GM04504 (cell line): ENCODE measurements around the gene UFD1.

Source experiments
- DNase-seq: peaks from one replicate; pipeline ENCODE4 v3.0.0-alpha.2; 2012; ENCODE audit warnings: low read depth

UFD1 gene

GRCh38 chr22:19424186-19424500, 54.9 kb downstream of the UFD1 start:
- no peak for DNase-seq

- DNase-seq = no peak
Measured at GRCh38 chr22:19422440-19423301, 56.3 kb downstream of the UFD1 start.

DNA sequence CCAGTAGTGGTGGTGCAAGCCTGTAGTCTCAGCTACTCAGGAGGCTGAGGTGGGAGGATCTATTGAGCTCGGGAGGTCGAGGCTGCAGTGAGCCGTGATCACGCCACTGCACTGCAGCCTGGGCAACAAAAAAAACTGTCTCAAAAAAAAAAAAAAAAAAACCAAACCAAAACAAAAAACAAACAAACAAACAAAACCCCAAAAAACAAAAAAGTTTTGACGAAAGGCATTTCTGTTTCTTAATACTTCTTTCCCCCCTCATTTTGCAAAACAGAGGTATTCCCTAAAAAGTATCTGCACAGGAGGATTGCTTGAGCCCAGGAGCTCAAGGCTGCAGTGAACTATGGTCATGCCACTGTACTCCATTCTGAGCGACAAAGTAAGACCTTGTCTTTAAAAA, 58.7 kb downstream of the UFD1 start:
- DNase-seq = no peak

- no peak for DNase-seq
Measured at GRCh38 chr22:19419464-19420178, 59.4 kb downstream of the UFD1 start.

DNA sequence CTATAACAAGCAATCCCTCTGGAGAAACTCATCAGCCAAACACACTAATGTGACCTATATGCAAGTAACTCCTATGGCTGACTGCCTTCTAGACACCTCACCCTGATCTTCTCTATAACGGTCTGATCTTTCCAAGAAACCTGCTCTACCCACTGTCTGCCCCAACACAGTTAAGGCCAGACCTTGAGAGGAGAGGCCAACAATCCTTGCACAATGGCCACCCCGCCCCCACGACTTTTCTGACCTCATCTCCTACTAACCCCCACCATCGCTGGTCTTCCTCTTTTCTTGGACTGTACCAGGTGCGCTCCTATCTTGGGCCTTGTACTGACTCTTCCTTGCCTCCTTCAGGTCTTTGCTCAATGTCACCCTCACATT, 59.9 kb downstream of the UFD1 start:
- DNase-seq = no peak

GRCh38 chr22:19412923-19413322, 66.1 kb downstream of the UFD1 start:
- no peak for DNase-seq

- DNase-seq = no peak
Measured at GRCh38 chr22:19412478-19412877, 66.5 kb downstream of the UFD1 start.

- no peak for DNase-seq
Measured at GRCh38 chr22:19411690-19412045, 67.3 kb downstream of the UFD1 start.

DNA sequence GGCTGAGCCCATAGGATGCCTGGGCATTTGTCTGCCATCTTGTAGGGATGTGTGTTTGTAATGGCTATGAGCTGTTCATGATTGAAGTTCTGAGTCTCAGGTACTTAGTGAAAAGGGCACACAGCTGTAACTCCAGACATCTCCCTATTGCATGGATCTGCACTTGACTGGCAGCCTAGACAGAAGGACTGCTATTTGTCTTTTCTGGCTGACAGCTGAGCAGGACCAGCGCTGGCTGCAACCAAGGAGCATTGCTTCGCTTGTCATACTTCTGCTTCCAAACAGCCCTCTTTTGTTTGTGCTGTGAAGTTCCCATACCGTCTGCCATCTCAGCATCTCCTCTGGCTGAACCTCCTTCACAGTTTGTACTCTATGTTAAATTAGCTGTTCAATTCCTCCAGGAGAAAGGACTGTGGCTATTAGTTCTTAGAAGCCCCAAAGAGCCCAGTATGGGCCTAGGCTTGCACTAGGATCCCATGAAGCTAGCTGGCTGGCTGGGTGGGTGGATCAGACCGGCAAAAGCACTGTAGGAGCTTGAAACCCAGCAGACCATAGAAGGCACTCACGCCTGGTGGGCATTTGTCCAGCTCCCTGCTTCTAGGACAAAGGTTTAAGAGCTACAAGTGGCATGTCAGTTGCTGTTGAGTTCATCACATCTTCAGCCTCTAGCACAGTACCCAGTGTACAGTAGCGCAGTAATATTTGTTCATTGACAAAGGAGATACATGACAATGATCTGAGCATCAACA, 67.9 kb downstream of the UFD1 start:
- DNase-seq = no peak

DNA sequence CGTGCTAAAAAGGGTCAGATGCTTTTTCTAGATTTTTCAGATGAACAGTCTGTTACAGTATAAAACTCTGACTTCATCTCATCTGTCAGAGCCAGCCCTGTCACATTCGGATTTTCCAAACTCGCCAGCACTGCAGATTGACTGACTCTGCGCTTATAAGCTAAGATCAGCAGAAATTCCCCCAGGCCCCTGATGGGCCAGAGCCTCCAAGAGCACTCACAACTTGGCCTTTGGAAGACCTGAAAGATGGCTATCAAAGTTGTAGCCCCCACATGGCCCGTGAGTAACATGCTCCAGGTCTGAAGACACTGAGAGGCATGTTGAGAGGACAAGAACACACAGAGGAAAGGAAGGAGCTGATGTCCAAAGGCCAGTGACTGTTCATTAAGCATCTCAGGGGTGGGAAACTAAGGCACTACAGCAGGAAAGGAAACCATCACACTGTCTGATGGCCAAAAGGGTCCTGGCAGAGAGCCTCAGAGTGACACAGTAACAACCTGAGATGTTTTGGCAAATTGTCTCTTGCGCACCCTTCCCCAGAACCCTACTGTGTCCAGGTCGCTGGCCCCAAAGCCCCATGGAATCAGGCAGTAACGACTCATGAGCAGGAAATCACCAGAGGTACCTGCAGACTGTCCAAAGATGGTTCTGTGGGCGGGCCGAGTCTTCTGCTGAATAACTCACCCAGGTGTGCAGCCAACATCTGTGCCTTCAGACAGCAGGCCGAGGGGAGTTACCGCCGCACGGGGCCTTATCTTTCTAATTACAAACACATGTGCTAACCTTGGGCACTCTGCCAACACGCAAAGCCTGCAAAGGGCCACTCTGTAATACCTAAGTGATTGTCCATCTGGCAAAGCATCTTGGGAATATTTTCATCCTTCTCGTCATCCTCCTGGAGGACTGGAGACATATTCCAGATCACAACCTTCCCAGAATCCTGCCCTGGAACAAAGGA, 71.1 kb downstream of the UFD1 start:
- no peak for DNase-seq

DNA sequence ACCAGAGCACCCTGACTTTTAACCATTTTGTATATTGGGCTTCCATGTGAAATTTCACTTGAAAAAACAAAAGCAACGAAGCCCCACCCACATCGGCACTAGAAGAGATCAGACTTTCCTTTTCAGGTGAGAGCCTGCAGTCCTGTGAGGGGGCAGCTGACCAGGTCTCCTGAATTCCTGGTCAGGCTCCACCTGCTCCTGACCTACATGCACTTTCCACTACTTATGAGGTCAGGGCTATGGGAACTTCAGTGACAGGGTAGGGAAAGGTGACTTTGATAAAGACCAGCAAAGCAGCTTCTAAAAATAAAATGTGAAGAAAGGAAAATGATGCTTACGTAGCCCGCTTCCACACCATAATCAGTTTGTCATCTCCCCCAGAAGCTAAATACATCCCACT, 72.1 kb downstream of the UFD1 start:
- DNase-seq = no peak

DNA sequence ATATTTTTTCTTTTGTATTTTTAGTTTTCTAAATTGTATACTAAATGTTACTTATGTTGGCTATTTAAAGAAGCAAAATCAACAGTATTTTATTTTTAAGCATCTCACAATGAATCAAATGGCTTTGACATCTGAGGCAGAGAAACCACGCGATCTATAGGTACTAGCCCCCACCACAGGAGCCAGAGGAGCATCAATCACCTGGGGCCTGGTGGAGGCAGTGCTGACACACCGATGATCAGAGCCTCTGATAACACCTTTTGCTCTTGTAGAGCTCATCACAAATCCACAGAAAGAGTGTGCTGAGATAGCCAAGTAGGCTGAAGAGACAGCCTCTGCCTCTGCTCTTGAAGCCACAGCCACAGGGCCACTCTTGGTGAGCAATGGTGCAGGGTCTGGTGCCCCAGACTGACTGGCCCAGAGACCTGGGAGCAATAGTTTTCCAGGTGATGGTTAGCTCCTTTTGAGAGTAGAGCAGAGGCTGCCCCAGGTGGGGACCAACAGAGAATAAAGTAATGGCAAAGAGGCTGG, 72.6 kb downstream of the UFD1 start:
- no peak for DNase-seq

GRCh38 chr22:19405652-19406051, 73.3 kb downstream of the UFD1 start:
- no peak for DNase-seq

DNA sequence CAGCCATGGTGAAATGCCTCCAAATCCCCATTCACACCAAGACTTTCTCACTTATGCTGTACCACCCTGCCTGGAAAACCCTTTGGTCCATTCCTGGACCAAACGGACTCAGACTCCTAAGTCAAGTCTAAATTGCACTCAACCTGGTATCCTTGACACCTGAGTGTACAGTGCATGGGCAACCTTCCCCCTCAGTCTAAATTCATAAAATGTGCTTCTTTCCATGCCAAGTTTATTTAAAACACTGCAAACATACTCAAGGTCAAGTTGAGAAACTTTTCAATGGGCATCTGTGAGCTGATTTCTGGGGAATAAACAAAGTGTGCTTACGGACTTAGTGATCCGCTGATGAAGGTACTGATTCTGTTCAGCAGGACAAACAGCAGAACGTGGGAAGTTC, 73.9 kb downstream of the UFD1 start:
- no peak for DNase-seq

DNA sequence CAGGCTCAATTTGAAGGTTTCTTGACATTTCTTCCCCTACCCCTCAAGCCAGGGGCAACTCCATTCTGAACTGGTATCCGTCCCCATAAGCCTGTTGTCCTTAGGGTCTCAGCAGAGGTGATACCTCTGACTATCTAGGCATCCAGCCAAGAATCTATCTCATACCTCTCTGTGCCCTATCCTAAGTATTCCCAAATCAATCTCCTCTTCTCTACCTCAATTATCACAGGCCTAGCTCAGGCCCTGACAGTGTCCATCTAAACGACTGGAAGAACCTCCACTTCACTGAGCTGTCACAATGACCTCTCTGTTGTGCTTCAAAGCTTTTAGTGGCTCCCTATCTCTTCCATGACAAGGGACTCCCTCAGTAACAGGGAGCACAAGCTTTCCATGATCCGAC, 74.3 kb downstream of the UFD1 start:
- DNase-seq = no peak

DNA sequence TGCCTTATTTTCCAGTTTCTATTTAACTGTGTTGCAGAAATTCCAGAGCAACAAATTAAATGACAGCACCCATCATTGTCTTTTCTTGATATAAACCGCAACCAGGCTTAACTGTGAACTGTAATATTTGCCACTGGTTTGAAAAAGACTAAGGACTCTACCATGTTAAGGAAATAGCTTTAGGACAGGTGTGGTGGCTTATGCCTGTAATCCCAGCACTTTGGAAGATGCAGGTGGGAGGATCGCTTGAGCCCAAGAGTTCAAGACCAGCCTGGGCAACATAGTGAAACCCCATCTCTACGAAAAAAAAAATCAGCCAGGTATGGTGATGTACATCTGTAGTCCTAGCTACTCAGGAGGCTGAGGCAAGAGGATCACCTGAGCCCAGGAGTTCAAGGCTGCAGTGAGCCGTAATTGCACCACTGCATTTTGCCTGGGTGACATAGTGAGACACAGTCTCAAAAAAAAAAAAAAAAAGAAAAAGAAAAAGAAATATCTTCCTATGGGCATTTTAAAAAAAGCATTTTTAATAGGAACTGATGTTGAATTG, 76.3 kb downstream of the UFD1 start:
- no peak for DNase-seq

DNA sequence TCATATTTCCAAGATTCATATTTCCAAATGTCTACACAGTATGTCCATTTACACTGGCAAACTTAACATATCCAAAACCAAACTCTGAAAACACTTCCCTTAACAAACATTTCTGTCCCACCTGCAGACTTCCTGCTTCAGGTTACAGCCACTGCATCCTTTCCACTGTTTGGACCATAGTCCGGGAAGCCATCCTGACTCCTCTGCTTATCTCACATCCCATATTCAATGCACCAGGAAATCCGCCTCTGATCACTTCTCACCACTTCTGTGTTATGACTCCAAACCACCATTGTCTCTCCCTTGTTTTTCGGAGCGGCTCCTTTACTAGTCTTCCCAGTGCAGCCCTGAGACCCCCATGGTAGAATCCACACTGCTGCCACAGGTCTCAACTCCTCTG, 77.5 kb downstream of the UFD1 start:
- DNase-seq = no peak

GRCh38 chr22:19400881-19401280, 78.1 kb downstream of the UFD1 start:
- no peak for DNase-seq
